Fibroblast of villous mesenchyme (primary cell): ENCODE measurements around the gene GATD1. TPM values are rescaled to one million over a fixed set of nuclear protein-coding genes. Genes with fewer than 3 reads are reported as not detected.
A peak's percentile ranks its signal among the peaks of the same experiment; 100 is the strongest.

Experiments
- DNase-seq: peaks from one replicate; pipeline ENCODE4 v3.0.0-alpha.2; 2010; ENCODE audit warnings: low read depth
- H3K4me3 ChIP-seq: 2 replicates; pipeline ENCODE4 v1.5.1; 2011; ENCODE audit warnings: low read depth, mild to moderate bottlenecking, low read length
- CTCF ChIP-seq: IDR thresholded peaks from 2 replicates; pipeline ENCODE4 v1.5.1; 2012; ENCODE audit warnings: low read depth, mild to moderate bottlenecking, low read length; ENCODE audit not compliant: insufficient read depth
- total RNA-seq: library from RNA; depleted of rRNA; stranded (reverse); fragments of >200 nt; gene quantifications from 2 replicates; pipeline ENCODE4 v1.2.3, GENCODE V29; 2012

Gene GATD1
- 26.3 and 44.8 TPM in 2 replicates for total RNA-seq

- TF ChIP-seq CTCF: no peak
- DNase-seq: peak; percentile 83
- H3K4me3 ChIP-seq: peak within 1 kb of the TSS; percentile 77
These were observed at the start of gene GATD1 for GRCh38 chr11:777288-778255. Gene GATD1, minus strand, starts transcription at chr11:777487. Its CDS starts 25 bp downstream, at chr11:777462.

GRCh38 chr11:826836-827145 lies 49.5 kb upstream of the GATD1 start:
- DNase-seq: no peak
- TF ChIP-seq CTCF: no peak
- peak overlapping the region; percentile 42 for H3K4me3 ChIP-seq

- TF ChIP-seq CTCF: no peak
- no peak overlapping the region for H3K4me3 ChIP-seq
- no peak for DNase-seq
These were observed 48.9 kb upstream of the GATD1 start for GRCh38 chr11:826227-826621.

- DNase-seq: no peak
- TF ChIP-seq CTCF: no peak
- no peak overlapping the region for H3K4me3 ChIP-seq
These were observed 48.3 kb upstream of the GATD1 start for GRCh38 chr11:825366-826226.

GRCh38 chr11:824942-825341 lies 47.7 kb upstream of the GATD1 start:
- H3K4me3 ChIP-seq: no peak overlapping the region
- no peak for DNase-seq
- TF ChIP-seq CTCF: no peak

- no peak for TF ChIP-seq CTCF
- H3K4me3 ChIP-seq: no peak overlapping the region
- DNase-seq: no peak
These were observed 47.1 kb upstream of the GATD1 start for GRCh38 chr11:824292-824880.
